HG03354 (cell line): Measurements from ENCODE around the gene C6orf89.

Experiments
- ATAC-seq: cut with Tn5 transposase; IDR thresholded peaks from one replicate; pipeline ENCODE4 v1.9.1; 2021; ENCODE audit warnings: mild to moderate bottlenecking; ENCODE audit not compliant: unreplicated experiment, poor library complexity, severe bottlenecking

Gene C6orf89

GRCh38 chr6:36885461-36886401 is at the start of gene C6orf89:
C6orf89 (plus strand) TSS chr6:36885952; CDS start chr6:36899445, 13,493 bp downstream.
- peak; percentile 98 for ATAC-seq

- no peak for ATAC-seq
Measured at GRCh38 chr6:36836111-36837021, 49.4 kb upstream of the C6orf89 start.

GRCh38 chr6:36837022-36837339 is 48.8 kb upstream of the C6orf89 start:
- no peak for ATAC-seq

GRCh38 chr6:36837686-36838085 is 48.1 kb upstream of the C6orf89 start:
- ATAC-seq = no peak

DNA sequence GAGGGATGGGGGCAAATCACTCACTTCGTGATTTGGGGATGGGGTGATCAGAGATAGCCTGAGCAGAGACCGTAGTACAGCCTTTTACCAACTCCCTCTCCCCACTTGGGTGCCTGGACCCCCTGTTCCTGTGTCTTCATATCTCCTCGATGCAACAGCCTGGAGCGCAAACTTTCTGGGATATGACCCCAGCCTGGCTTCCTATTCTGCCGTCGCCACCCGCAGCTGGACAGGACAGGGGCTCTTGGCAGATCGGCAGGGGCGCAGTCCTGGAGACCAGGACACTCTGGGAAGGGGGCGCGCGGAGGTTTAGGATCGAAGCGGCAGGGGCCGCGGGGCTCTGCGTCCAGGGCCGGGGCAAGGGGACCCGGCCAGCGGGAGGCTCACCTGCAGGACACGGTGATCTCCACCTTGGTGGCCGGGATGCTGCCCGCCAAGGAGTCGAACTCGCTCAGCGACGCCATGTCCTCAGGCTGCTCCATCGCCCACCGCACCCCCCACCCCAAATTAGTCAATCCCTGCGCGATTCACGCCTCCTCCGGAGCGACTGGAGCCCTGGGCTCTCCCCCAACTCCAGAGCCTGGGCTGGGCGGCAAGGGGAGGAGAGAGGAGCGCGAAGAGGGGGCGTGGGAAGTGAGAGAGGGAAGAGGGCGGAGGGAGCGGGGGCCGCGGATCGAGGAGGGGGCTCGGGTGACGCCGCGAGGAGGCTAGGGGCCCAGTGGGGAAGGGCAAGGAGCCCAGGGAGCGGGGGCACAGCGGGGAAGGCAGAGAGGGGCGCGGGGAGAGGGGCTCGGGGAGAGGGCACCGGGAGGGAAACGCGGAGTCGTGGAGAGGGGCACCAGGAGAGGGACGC is 46.6 kb upstream of the C6orf89 start, which contains the start of gene CPNE5:
Gene CPNE5 (minus strand): TSS at position 549 of the 853 bp plus-strand sequence. CDS start 67 bp downstream, at position 482.
- no peak for ATAC-seq

GRCh38 chr6:36839749-36840431 is 45.9 kb upstream of the C6orf89 start:
- ATAC-seq = no peak

GRCh38 chr6:36840432-36841403 is 45.0 kb upstream of the C6orf89 start:
- ATAC-seq = no peak

DNA sequence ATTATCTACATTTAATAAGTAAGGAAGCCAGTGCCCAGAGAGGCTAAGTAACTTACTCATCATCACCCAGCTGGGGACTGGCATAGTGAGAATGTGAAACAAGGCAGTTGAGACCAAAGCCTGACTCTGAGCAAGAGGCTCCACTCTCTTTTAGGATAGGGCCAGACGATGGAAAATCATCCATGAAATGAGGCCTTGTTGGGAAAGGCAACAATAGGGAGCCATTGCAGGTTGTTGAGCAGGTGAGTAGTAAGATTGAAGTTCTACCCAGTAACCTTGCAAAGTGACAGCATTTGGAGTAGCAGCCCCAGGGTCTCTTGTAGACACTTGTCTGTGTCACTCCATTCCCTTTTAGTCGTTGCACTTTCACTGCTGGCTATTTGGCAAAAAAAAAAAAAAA is 44.0 kb upstream of the C6orf89 start:
- no peak for ATAC-seq

DNA sequence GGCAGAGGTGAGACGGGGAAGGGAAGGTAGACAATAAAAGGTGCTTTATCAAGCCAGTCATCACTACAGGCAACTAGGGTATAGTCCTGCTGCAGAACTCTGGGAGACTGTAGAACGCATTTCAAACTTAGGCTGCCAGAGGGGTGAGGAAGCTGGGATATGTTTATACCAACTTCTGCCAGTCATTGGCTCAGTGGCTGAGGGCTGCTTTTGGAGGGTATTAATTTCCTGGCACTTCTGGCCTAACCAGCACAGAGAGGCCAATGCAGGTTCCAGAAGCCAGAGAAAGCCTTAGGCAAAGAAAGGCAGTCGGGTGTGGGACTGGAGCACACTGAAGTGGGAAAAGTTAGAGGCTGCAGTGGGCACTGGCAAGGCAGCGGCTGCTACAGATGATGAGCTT is 42.6 kb upstream of the C6orf89 start:
- no peak for ATAC-seq

DNA sequence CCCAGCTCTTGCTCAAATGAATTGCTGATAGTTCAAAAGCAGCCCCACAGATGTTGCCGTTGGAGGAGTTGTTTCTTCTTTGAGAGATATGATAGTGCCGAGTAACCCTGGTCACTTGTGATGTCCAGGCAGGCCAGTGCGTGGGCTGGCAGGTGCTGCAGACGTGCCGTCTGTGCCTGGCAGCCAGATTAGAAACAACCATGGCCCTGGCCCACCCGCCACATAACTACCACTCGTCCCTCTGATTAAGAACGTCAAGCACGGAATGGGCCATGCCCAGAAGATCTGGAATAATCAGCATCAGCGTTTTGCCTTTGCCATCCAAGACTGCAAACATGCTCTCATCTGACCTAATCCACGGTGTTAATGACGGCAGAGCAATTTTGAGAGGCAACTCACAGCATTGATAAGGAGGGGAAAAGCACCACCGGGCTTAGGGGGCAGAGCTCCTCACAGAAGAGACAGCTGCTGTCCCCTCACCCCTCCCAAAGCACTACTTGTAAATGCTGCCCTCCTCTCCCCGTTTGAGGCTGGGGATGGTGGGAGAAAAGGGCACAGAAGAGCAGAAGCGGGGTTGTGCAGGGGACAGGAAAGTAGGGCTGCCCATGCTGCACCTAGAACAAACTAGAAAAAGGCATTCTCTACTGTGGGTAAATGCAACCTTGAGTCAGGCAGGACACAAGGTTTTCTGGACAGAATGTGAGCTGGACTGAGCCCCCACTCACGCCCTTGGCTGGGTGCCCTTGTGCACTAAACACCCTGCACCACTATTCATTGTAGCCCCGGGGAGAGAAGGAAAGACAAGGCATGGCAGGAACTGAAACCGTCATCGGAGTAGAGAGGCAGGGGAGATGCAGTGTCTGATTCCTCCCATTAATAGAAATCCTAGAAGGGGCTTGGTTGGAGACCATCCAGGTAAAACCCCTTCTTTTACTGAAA is 41.3 kb upstream of the C6orf89 start:
- ATAC-seq = no peak

- ATAC-seq = no peak
Measured at GRCh38 chr6:36845233-36845632, 40.5 kb upstream of the C6orf89 start.

DNA sequence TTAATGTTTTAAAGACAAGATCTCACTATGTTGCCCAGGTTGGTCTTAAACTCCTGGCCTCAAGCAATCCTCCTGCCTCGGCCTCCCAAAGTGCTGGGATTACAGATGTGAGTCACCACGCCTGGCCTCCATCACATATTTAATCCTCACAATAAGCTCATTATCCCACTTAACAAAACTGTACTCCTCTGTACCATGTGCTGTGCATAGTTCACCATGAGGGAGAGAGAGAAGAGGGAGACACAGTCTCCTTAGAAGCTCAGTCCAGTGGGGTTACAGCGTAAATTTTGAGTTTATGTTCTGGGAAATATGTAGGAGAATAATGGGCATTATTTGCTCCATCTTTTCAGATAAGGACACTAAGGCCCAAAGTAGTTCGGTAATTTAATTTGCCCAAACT is 38.6 kb upstream of the C6orf89 start:
- ATAC-seq = no peak

DNA sequence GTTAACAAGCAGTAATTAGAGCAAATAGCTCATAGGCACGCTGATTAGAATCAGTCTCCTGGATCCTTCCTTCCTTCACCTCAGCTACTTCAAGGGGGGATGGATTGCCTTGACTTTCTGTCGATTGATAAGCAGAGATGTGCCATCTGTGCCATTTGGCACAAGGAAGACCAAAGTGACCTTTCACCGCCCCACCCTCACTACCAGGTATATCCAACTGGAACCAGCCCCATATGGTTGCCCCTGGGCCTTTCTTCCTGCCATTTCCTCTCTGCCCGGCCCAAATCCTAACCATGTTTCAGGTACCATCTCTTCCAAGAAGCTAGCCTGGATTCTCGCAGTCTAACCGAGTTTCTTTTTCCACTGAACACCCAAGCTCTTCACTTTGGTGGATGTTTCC is 37.8 kb upstream of the C6orf89 start:
- no peak for ATAC-seq

DNA sequence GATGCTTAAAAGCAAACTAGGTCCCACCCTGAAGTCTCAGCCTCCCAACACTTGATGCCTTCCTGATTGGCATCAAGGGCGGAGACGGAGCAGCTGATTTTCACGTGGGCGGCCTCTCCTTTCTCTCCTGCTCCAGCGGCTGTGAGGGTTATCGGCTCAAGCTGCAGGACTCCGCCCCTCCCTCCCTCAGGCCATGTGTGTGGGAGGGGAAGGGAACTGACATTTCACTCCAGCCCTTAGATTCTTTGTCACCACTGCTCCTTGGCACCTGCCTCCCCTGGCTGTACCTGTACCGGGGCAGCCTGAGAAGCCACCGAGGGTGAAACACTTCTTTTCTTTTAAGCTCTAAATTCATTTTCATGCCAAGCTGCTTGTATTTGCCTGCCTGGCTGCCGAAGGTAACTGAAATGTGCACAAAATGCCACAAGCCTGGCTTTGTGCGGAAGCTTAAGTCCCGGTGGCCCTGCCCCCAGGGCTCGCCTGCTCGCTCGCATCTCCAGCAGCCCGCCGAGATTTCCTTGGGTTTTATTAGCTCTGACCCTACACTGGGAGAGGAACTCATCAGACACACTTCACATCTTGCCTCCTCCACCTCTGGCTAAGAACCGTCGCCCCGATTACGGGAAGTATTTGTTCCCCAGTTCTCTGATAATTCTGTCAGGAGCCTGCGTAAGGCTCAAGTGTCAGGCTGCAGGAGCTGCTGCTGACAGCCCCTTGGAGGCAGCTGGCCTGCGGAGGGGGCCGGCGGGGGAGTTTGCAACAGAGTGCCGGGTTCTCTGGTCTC is 36.9 kb upstream of the C6orf89 start:
- ATAC-seq = no peak

- ATAC-seq = no peak
Measured at GRCh38 chr6:36850021-36850420, 35.7 kb upstream of the C6orf89 start.

- no peak for ATAC-seq
Measured at GRCh38 chr6:36851149-36851614, 34.6 kb upstream of the C6orf89 start.
